NOMO-1 treated with DMSO at 0.1 percent for 48 hours (cell line): ENCODE data around the gene ADPRH.
"Not testable (repeated sequence)": the region's sequence is repeated elsewhere in the genome, so short reads cannot be mapped to it uniquely, and the experiment has no call there.

Source experiments
- DNase-seq: peaks from one replicate; lab custom pipeline; 2025; ENCODE audit not compliant: unreplicated experiment; lab: John Stamatoyannopoulos, UW

Gene ADPRH

GRCh38 chr3:119558626-119559317 is 20.5 kb upstream of the ADPRH start:
- DNase-seq = no peak

- peak; percentile 82 for DNase-seq
Measured at GRCh38 chr3:119559441-119559963, 19.8 kb upstream of the ADPRH start, which contains the start of gene CD80. TSS of gene CD80 (minus strand) at chr3:119559614. CDS start at chr3:119557728, 1,886 bp downstream.

GRCh38 chr3:119560160-119560559 is 19.1 kb upstream of the ADPRH start:
- no peak for DNase-seq

- DNase-seq = peak; percentile 73
Measured at GRCh38 chr3:119562307-119562961, 16.9 kb upstream of the ADPRH start.

GRCh38 chr3:119563334-119563733 is 16.0 kb upstream of the ADPRH start:
- DNase-seq = not testable (repeated sequence)

GRCh38 chr3:119569156-119569555 is 10.1 kb upstream of the ADPRH start:
- DNase-seq = no peak

- DNase-seq = peak; percentile 93
Measured at GRCh38 chr3:119570229-119570628, 9.1 kb upstream of the ADPRH start.

- DNase-seq = no peak
Measured at GRCh38 chr3:119571230-119571629, 8.1 kb upstream of the ADPRH start.

GRCh38 chr3:119571688-119572087 is 7.6 kb upstream of the ADPRH start:
- no peak for DNase-seq

GRCh38 chr3:119575507-119575906 is 3.8 kb upstream of the ADPRH start:
- no peak for DNase-seq

- peak; percentile 75 for DNase-seq
Measured at GRCh38 chr3:119580067-119580760, 922 bp downstream of the ADPRH start.

- DNase-seq = no peak
Measured at GRCh38 chr3:119582178-119582577, 2.9 kb downstream of the ADPRH start.

- no peak for DNase-seq
Measured at GRCh38 chr3:119585208-119585607, 5.9 kb downstream of the ADPRH start.

GRCh38 chr3:119585856-119586570 is 6.7 kb downstream of the ADPRH start:
- no peak for DNase-seq

GRCh38 chr3:119586733-119587172 is 7.5 kb downstream of the ADPRH start:
- no peak for DNase-seq

GRCh38 chr3:119588112-119588511 is 8.8 kb downstream of the ADPRH start:
- DNase-seq = peak; percentile 78

GRCh38 chr3:119589102-119589773 is 9.9 kb downstream of the ADPRH start:
- DNase-seq = no peak

- no peak for DNase-seq
Measured at GRCh38 chr3:119590706-119591105, 11.4 kb downstream of the ADPRH start.

GRCh38 chr3:119592861-119593260 is 13.6 kb downstream of the ADPRH start:
- DNase-seq = no peak

GRCh38 chr3:119594066-119594465 is 14.8 kb downstream of the ADPRH start:
- DNase-seq = no peak
